Psoas muscle (tissue), 8 donors: ENCODE measurements around the gene CABLES2. TPM values are rescaled to one million over a fixed set of nuclear protein-coding genes. Genes with fewer than 3 reads are reported as not detected.

Source experiments
- ATAC-seq, 4 donors: fragments of 200-7000 bp; cut with Tn5 transposase; one replicate each; pipeline ENCODE4 v1.9.1; 2020; ENCODE audit warnings: moderate library complexity in 3 of 4, mild to moderate bottlenecking in 2 of 4
- DNase-seq, 2 donors: peaks; one replicate each; pipeline ENCODE4 v3.0.0-alpha.2; 2020
- H3K27ac ChIP-seq: fragments of 200-600 bp; one replicate; pipeline ENCODE4 v1.8.0; 2022
- H3K27me3 ChIP-seq, 3 donors: fragments of 200-600 bp in 1 of 3; one replicate each; pipeline versions ENCODE4 v1.6.1 to v1.8.0; 2013 to 2022; ENCODE audit warnings: low read length in 2 of 3, mild to moderate bottlenecking in 2 of 3, moderate library complexity in 1 of 3; ENCODE audit not compliant: insufficient read depth in 3 of 3
- H3K36me3 ChIP-seq, 2 donors: fragments of 200-600 bp in 1 of 2; one replicate each; pipeline versions ENCODE4 v1.6.1 to v1.8.0; 2013 to 2022; ENCODE audit warnings: low read depth in 1 of 2, mild to moderate bottlenecking in 1 of 2, moderate library complexity in 1 of 2; ENCODE audit not compliant: insufficient read depth in 1 of 2
- H3K4me1 ChIP-seq: fragments of 200-600 bp; one replicate; pipeline ENCODE4 v1.8.0; 2022
- H3K4me3 ChIP-seq: fragments of 200-600 bp; one replicate; pipeline ENCODE4 v1.8.0; 2022; ENCODE audit warnings: mild to moderate bottlenecking
- H3K9me3 ChIP-seq: fragments of 200-600 bp; one replicate; pipeline ENCODE4 v1.8.0; 2022
- CTCF ChIP-seq: fragments of 200-600 bp; IDR thresholded peaks from one replicate; pipeline ENCODE4 v1.8.0; 2022; ENCODE audit warnings: antibody characterized with exemption
- WGBS, 3 donors: extraction: QIAGEN DNeasy Blood & Tissue Kit; methylation state at CpG; one replicate each; pipeline versions ENCODE4 v1.1.6 to v1.1.7; 2013; 5-methylcytosine and 5-hydroxymethylcytosine counted together
- intact Hi-C, 2 donors: fragments of 100-400 bp; cut with DNase I; formaldehyde crosslinking; loops; one replicate each; pipeline versions ENCODE4 v1.11.0 to v1.14.2; 2022
- polyA plus RNA-seq, 3 donors: library from polyadenylated mRNA; stranded (reverse); fragments of 200-250 nt; gene quantifications; one replicate each; pipeline ENCODE4 v1.2.3, GENCODE V29; 2013
- total RNA-seq, 4 donors: library from RNA; stranded (reverse); fragmentation: NEBNext Ultra II Directional in 2 of 4; extraction: Animal tissue kit (Norgen Biotek cat#: 25700) in 2 of 4; gene quantifications; one replicate each; pipeline versions ENCODE4 v1.2.1 to v1.2.4, GENCODE V29; 2021 to 2023
- donor health status: healthy with polysubstance abuse.
- donor health status: DM: no; HTN: no; CAD: no; lungs with moderate emphysema.
- donor health status: Bipolar disorder and iron deficiency.
- donor health status: healthy.
- donor health status: DM: yes; HTN: yes; CAD: no.
- donor health status: DM: no; HTN: no; CAD: no.
- donor health status: DM: no; HTN: no; CAD: no.
- donor health status: DM: yes; HTN: yes; CAD: no.

CABLES2 gene
- total and polyA plus RNA-seq, 7 donors = 2.4 to 4.3 (median 3.8) TPM

- H3K27me3 ChIP-seq = no peaks in the 10 kb centered on the region
- H3K27ac ChIP-seq = peak overlapping the region; percentile 85
- peaks cover 61% of the 10 kb centered on the region for H3K4me1 ChIP-seq
- intact Hi-C loops = no loop called here
- no peak for TF ChIP-seq CTCF
- ATAC-seq = peak; percentile 82 to 86 (median 83)
- no peaks in the 10 kb centered on the region for H3K9me3 ChIP-seq
- H3K36me3 ChIP-seq = peaks cover 0 to 5% of the 10 kb centered on the region in 2 donors
- 16 to 24% (median 18%) methylated on average over 22 to 24 of the region's 24 CpGs for WGBS, 3 donors
- H3K4me3 ChIP-seq = peak overlapping the region; percentile 42
- peak; percentile 84 to 92 for DNase-seq
Measured at GRCh38 chr20:62358171-62359042, 48.7 kb downstream of the CABLES2 start.

GRCh38 chr20:62357681-62358080 is 49.4 kb downstream of the CABLES2 start:
- Histone ChIP-seq H3K27me3 (no peaks in the 10 kb centered on the region), H3K9me3 (no peaks in the 10 kb centered on the region), H3K36me3 (peaks cover 0 to 9% of the 10 kb centered on the region in 2 donors), H3K4me1 (peaks cover 61% of the 10 kb centered on the region), H3K4me3 (peak overlapping the region; percentile 42), H3K27ac (peak overlapping the region; percentile 85)
- WGBS, 3 donors = 16 to 25% (median 23%) methylated on average over 7 of the region's 7 CpGs
- TF ChIP-seq CTCF = no peak
- ATAC-seq (peak in 2 of 4 donors; percentile 1), DNase-seq (peak; percentile 40 to 63)
- intact Hi-C loops = no loop called here

DNA sequence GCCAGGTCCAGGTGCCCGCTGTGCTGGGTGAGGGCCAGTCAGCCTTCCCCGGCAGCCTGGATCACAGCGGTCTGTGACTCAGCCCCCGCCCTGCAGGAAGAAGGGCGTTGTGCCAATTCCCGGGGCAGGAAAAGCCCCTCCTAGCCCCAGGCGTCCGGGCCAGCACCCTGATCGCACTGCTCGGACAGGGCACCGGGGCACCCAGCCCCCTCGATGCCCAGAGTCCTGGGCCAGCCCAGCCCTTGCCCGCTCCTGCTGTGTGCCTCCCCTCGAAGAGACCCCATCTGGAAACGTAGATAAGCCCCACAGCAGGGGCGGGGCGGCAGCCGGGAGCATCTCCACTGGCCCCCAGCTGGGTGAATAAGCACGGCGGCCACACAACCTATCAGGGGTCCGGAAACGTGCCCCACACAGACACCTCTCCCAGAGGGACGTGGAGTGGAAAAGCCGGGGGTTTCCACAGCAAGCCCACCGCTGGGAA is 49.9 kb downstream of the CABLES2 start:
- peak overlapping the region; percentile 42 for H3K4me3 ChIP-seq
- peaks cover 65% of the 10 kb centered on the region for H3K4me1 ChIP-seq
- peaks cover 0 to 9% of the 10 kb centered on the region in 2 donors for H3K36me3 ChIP-seq
- H3K27ac ChIP-seq = peak overlapping the region; percentile 85
- H3K9me3 ChIP-seq = no peaks in the 10 kb centered on the region
- DNase-seq (peak; percentile 79 to 86), ATAC-seq (peak; percentile 16 to 36 (median 29))
- H3K27me3 ChIP-seq = no peaks in the 10 kb centered on the region
- no peak for TF ChIP-seq CTCF
- intact Hi-C loops = no loop called here
- 17 to 18% (median 18%) methylated on average over 25 of the region's 25 CpGs for WGBS, 3 donors

- ATAC-seq (no peak), DNase-seq (peak; percentile 25 to 55)
- Histone ChIP-seq H3K27ac (peak overlapping the region; percentile 85), H3K9me3 (no peaks in the 10 kb centered on the region), H3K36me3 (peaks cover 0 to 10% of the 10 kb centered on the region in 2 donors), H3K4me3 (peak overlapping the region; percentile 42), H3K27me3 (no peaks in the 10 kb centered on the region), H3K4me1 (peaks cover 66% of the 10 kb centered on the region)
- intact Hi-C loops = no loop called here
- WGBS, 3 donors = 36 to 37% (median 37%) methylated on average over 15 to 17 of the region's 17 CpGs
- TF ChIP-seq CTCF = no peak
Measured at GRCh38 chr20:62356589-62357186, 50.4 kb downstream of the CABLES2 start.
